HG03196 (cell line): Measurements from ENCODE around the gene CORO1C.
"Not testable (repeated sequence)": the region's sequence is repeated elsewhere in the genome, so short reads cannot be mapped to it uniquely, and the experiment has no call there.

ENCODE experiments used
- ATAC-seq: cut with Tn5 transposase; IDR thresholded peaks from one replicate; pipeline ENCODE4 v1.9.1; 2021; ENCODE audit not compliant: unreplicated experiment

CORO1C gene

GRCh38 chr12:108679106-108679681 lies 52.1 kb downstream of the CORO1C start:
- ATAC-seq, result no peak

GRCh38 chr12:108678104-108678730 lies 53.1 kb downstream of the CORO1C start:
- no peak for ATAC-seq

- ATAC-seq, result no peak
These were observed 53.9 kb downstream of the CORO1C start for GRCh38 chr12:108677381-108677780.

GRCh38 chr12:108676707-108677106 lies 54.6 kb downstream of the CORO1C start:
- no peak for ATAC-seq

GRCh38 chr12:108675792-108676191 lies 55.5 kb downstream of the CORO1C start:
- no peak for ATAC-seq

GRCh38 chr12:108672054-108672453 lies 59.3 kb downstream of the CORO1C start:
- ATAC-seq, result no peak

- ATAC-seq, result no peak
These were observed 60.2 kb downstream of the CORO1C start for GRCh38 chr12:108671110-108671509.

- ATAC-seq, result no peak
These were observed 61.2 kb downstream of the CORO1C start for GRCh38 chr12:108670066-108670631.

- ATAC-seq, result no peak
These were observed 62.8 kb downstream of the CORO1C start for GRCh38 chr12:108668542-108668941.

GRCh38 chr12:108668063-108668462 lies 63.3 kb downstream of the CORO1C start:
- no peak for ATAC-seq

GRCh38 chr12:108667349-108667748 lies 64.0 kb downstream of the CORO1C start:
- ATAC-seq, result no peak

GRCh38 chr12:108666401-108666881 lies 64.9 kb downstream of the CORO1C start:
- ATAC-seq, result no peak

- no peak for ATAC-seq
These were observed 65.6 kb downstream of the CORO1C start for GRCh38 chr12:108665608-108666202.

GRCh38 chr12:108664338-108665258 lies 66.7 kb downstream of the CORO1C start:
- peak; percentile 81 for ATAC-seq

- ATAC-seq, result no peak
These were observed 67.8 kb downstream of the CORO1C start for GRCh38 chr12:108663324-108664015.

- not testable (repeated sequence) for ATAC-seq
These were observed 73.2 kb downstream of the CORO1C start for GRCh38 chr12:108658115-108658514.

GRCh38 chr12:108657130-108657745 lies 74.1 kb downstream of the CORO1C start:
- ATAC-seq, result no peak

GRCh38 chr12:108656247-108656646 lies 75.1 kb downstream of the CORO1C start:
- ATAC-seq, result not testable (repeated sequence)

GRCh38 chr12:108655812-108656175 lies 75.5 kb downstream of the CORO1C start:
- ATAC-seq, result not testable (repeated sequence)

GRCh38 chr12:108654622-108655021 lies 76.7 kb downstream of the CORO1C start:
- not testable (repeated sequence) for ATAC-seq
